Suprapubic skin (tissue), 3 donors: ENCODE data around the gene CST5.

ENCODE experiments used
- POLR2A ChIP-seq, 2 donors: fragments of 450-650 bp; IDR thresholded peaks; one replicate each; pipeline ENCODE4 v1.6.1; 2017; ENCODE audit warnings: antibody characterized with exemption in 2 of 2, mild to moderate bottlenecking in 2 of 2, moderate library complexity in 2 of 2
- TF ChIP-seq, protein P1 (sequence below), 2 donors: fragments of 200-600 bp in 1 of 2; fragments of 450-650 bp in 1 of 2; sonication (generic) in 1 of 2; IDR thresholded peaks; one replicate each; pipeline ENCODE4 v1.5.1; 2016 to 2019; ENCODE audit warnings: antibody characterized with exemption in 2 of 2, mild to moderate bottlenecking in 1 of 2, moderate library complexity in 1 of 2

DNA sequence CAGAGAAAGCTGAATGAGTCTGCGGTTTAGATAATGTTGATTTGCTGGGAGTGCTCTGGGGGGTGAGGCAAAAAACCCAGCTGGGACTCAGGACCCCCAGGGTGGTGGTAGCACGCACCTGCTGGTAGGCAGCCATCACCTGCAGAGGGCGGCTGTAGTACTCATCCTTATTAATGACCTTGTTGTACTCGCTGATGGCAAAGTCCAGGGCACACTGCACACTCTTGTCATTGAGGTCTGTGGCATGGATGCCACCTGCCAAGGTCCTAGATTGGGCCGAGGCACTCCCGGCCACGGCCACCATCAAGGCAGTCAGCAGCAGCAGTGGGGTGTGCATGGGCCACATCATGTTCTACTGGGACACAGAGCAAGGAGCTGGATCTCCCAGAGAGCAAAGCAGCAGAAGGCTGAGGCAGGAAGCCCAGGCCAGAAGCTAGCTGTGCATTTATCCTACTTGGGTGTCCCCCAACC lies at the start of gene CST5:
- TF ChIP-seq, protein P1, sequence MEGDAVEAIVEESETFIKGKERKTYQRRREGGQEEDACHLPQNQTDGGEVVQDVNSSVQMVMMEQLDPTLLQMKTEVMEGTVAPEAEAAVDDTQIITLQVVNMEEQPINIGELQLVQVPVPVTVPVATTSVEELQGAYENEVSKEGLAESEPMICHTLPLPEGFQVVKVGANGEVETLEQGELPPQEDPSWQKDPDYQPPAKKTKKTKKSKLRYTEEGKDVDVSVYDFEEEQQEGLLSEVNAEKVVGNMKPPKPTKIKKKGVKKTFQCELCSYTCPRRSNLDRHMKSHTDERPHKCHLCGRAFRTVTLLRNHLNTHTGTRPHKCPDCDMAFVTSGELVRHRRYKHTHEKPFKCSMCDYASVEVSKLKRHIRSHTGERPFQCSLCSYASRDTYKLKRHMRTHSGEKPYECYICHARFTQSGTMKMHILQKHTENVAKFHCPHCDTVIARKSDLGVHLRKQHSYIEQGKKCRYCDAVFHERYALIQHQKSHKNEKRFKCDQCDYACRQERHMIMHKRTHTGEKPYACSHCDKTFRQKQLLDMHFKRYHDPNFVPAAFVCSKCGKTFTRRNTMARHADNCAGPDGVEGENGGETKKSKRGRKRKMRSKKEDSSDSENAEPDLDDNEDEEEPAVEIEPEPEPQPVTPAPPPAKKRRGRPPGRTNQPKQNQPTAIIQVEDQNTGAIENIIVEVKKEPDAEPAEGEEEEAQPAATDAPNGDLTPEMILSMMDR (IDR thresholded peaks at IDR 0.05), result no peak
- no peak for TF ChIP-seq POLR2A (IDR thresholded peaks at IDR 0.05)
